Activated CD4-positive, alpha-beta T cell treated with anti-CD3 and anti-CD28 coated beads for 36 hours (primary cell): ENCODE results near the gene ZNF185. TPM values are rescaled to one million over a fixed set of nuclear protein-coding genes. Genes with fewer than 3 reads are reported as not detected.

Experiments used
- ATAC-seq: fragments of 200-7000 bp; cut with Tn5 transposase; one replicate; pipeline ENCODE4 v1.10.0; 2021; ENCODE audit warnings: mild to moderate bottlenecking, moderate library complexity
- CTCF ChIA-PET: fragments of 350-600 bp; sonication (Branson Sonifier 250); formaldehyde crosslinking; loops from one replicate; lab custom pipeline; 2021; ENCODE audit warnings: antibody characterized with exemption; lab: Charles Lee
- POLR2A ChIA-PET: fragments of 350-600 bp; sonication (Branson Sonifier 250); formaldehyde crosslinking; loops from one replicate; lab custom pipeline; 2021; ENCODE audit warnings: antibody characterized with exemption, inconsistent platforms; lab: Charles Lee
- DNase-seq: peaks from one replicate; pipeline ENCODE4 v3.0.0-alpha.2; 2020
- H3K27ac Mint-ChIP-seq: one replicate; pipeline ENCODE4 v1.8.0; 2021; ENCODE audit warnings: mixed read lengths
- H3K27me3 Mint-ChIP-seq: one replicate; pipeline ENCODE4 v1.8.0; 2021; ENCODE audit warnings: mixed read lengths
- H3K36me3 Mint-ChIP-seq: one replicate; pipeline ENCODE4 v1.8.0; 2021; ENCODE audit warnings: low read depth, mixed read lengths
- H3K4me1 Mint-ChIP-seq: one replicate; pipeline ENCODE4 v1.8.0; 2021; ENCODE audit warnings: mixed read lengths
- H3K4me3 Mint-ChIP-seq: one replicate; pipeline ENCODE4 v1.8.0; 2021; ENCODE audit warnings: mild to moderate bottlenecking, moderate library complexity, mixed read lengths
- H3K9me3 Mint-ChIP-seq: one replicate; pipeline ENCODE4 v1.8.0; 2021; ENCODE audit warnings: low read depth, mixed read lengths
- intact Hi-C, 2 experiments: fragments of 100-400 bp; cut with DNase I in 1 of 2; cut with micrococcal nuclease in 1 of 2; formaldehyde crosslinking; loops; one replicate each; pipeline versions ENCODE4 v1.14.2 to v1.15.1; 2022 to 2024; cut with DNase I, micrococcal nuclease
- total RNA-seq, 2 experiments: library from RNA; stranded (reverse); gene quantifications; one replicate each; pipeline ENCODE4 v1.2.3, GENCODE V29; 2021

ZNF185 gene
- total RNA-seq, 2 experiments from 2014 or later: 2.0 to 2.1 TPM

DNA sequence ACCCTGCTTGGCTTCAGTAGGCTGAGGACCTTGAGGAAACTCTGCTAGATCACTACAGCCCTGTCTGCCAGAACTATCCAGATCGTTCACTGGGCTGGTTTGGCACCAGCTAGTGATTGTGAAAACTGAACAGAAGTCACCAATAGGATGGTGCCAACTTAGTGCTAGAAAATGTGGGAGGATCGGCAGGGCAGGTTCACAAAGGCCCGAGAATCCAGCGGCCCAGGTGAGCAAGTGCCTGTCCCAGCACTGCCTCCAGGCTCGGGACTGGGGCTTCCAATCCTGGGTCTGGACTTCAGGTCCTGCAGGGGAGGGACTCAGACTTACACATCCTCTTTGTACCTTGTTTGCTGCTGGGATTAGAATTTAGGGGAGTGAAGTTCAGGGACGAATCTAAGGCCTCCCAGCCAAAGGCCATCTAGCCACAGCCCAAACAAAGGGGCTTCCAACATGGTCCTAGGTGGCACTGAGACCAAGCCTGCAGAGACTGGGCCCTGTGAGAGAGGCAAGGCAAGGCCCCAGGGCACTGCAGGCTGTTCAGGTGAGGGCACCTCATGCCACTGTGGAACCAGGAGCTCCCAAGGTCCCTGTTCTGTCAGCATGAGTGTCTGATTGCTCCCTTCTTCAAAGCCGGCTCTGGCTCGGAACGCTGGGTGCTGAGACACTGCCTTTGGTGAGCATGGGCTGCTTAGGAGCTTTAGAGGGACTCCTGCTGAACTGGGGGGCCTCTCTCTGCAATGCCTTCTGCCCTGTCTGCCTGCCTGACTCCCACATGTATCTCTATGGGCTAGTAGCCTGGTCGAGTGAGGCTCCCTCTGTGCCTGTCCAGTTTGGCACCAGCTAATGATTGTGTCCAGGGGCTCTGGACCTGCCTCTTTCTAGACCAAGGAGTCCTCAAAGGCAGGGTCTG, 20.7 kb upstream of the ZNF185 start:
- Mint-ChIP-seq H3K4me3 (no peak overlapping the region), H3K36me3 (no peaks in the 10 kb centered on the region), H3K27ac (no peak overlapping the region), H3K27me3 (no peaks in the 10 kb centered on the region), H3K4me1 (peaks cover 2% of the 10 kb centered on the region), H3K9me3 (no peaks in the 10 kb centered on the region)
- ChIA-PET CTCF (no interaction called here), POLR2A (no interaction called here)
- ATAC-seq (no peak), DNase-seq (no peak)
- intact Hi-C loops: no loop called here

DNA sequence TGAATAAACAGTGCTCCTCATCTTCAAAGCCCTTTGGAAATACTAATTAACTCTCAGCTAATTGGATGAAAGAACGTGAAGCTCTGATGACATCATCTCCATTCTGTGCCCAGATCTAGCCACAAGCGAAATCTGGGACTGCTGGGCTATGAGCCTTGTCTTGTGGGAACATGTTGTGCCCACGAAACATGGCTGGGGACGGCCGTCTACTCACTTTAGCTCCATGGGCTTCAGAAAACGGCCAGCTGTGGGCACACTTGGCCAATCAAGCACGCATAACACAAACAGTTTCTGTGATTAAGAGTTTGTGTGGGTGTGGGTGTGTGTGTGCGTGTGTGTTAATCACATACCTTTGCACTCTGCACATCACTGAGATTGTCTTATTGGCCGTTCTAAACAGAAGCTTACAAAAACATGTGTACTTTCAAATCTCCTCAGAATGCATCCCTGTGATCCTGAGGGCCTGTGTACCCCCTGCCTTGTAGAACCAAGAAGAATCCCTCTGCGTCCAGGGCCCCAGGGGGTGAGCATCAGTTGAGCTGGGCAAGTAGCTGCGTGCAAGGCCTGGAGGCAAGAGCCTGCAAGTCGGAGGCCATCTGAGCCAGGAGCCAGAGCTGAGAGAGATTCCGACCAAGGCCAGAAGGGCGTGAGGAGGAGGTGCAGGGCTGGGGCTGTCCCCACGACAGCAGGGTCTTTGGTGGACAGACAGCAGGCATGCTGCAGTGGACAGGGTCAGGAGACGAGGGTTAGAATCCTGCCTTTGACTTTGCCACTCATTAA, 18.7 kb upstream of the ZNF185 start:
- POLR2A ChIA-PET: no interaction called here

DNA sequence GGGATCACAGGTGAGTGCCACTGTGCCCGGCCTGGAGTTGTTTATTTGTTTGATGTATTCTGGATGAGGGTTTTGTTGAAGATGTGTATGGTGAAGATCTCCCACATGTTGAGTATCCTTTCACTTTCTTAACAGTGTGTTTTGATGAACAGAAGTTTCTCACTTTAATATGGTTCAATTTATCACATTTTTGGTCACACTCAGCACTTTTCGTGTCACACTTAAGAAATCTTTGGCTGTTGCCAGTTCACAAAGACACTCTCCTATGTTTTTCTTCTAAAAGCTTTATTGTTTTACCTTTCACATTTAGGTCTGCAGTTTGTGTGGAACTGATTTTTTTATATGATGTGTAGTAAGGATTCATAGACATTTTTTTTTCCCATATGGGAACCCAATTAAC, 16.6 kb upstream of the ZNF185 start:
- Mint-ChIP-seq H3K9me3 (no peaks in the 10 kb centered on the region), H3K4me1 (no peaks in the 10 kb centered on the region), H3K4me3 (no peak overlapping the region), H3K27ac (no peak overlapping the region), H3K27me3 (no peaks in the 10 kb centered on the region), H3K36me3 (no peaks in the 10 kb centered on the region)
- ChIA-PET CTCF (no interaction called here), POLR2A (no interaction called here)
- intact Hi-C loops: no loop called here
- ATAC-seq: no peak
- DNase-seq: no peak

More for the DNA sequence above, 18.7 kb upstream of the ZNF185 start:
- H3K9me3 Mint-ChIP-seq: no peaks in the 10 kb centered on the region
- CTCF ChIA-PET: no interaction called here
- ATAC-seq (no peak), DNase-seq (no peak)
- H3K4me1 Mint-ChIP-seq: no peaks in the 10 kb centered on the region
- H3K27me3 Mint-ChIP-seq: no peaks in the 10 kb centered on the region
- H3K27ac Mint-ChIP-seq: no peak overlapping the region
- no peak overlapping the region for H3K4me3 Mint-ChIP-seq
- intact Hi-C loops: no loop called here
- H3K36me3 Mint-ChIP-seq: no peaks in the 10 kb centered on the region

DNA sequence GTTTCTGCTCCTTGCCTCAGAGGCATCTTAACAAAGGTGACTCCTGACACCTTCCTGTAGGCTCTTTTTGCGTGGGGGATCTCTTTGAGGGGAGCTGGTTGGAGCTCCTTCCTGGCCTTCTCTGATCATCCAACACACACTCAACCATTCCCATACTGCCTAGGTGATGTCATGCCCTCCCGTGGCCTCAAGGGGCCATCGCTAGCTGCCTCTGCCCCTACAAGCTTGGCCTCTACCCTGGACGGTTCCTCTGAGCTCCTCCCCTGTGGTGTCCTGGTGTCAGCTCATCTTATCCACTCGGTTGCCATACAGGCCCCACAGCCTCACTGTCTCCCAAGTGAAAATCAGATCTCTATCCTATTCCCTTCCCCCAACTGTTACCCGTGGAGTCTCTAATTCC, 13.7 kb upstream of the ZNF185 start:
- Mint-ChIP-seq H3K27me3 (peaks cover 5% of the 10 kb centered on the region), H3K4me1 (no peaks in the 10 kb centered on the region), H3K36me3 (no peaks in the 10 kb centered on the region), H3K4me3 (no peak overlapping the region), H3K27ac (no peak overlapping the region), H3K9me3 (no peaks in the 10 kb centered on the region)
- intact Hi-C loops: no loop called here
- ATAC-seq: no peak
- DNase-seq: no peak
- POLR2A ChIA-PET: no interaction called here
- CTCF ChIA-PET: no interaction called here

DNA sequence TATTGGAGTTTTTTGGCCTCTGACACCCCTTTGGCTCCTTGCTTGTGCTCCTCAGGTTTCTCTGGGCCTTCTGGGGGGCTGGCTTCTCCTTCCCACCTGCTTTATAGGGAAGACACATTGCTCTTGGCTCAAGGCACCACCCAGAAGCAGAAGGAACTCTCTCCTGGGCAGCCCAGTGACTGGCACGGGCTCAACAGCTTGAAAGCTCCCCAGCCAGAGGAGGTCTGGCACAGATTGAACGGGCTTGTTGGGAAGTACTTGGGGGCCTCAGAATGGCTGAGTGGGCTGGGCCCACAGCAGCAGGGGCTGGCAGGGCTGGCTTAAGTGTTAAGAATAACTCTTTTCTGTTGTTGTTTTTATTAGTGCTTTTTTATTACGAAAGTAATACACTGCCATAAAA, 11.2 kb upstream of the ZNF185 start:
- no peak for ATAC-seq
- intact Hi-C loops: no loop called here
- ChIA-PET POLR2A (no interaction called here), CTCF (no interaction called here)
- Mint-ChIP-seq H3K4me1 (no peaks in the 10 kb centered on the region), H3K4me3 (no peak overlapping the region), H3K27me3 (peaks cover 22% of the 10 kb centered on the region), H3K36me3 (no peaks in the 10 kb centered on the region), H3K9me3 (no peaks in the 10 kb centered on the region), H3K27ac (no peak overlapping the region)
- DNase-seq: no peak

DNA sequence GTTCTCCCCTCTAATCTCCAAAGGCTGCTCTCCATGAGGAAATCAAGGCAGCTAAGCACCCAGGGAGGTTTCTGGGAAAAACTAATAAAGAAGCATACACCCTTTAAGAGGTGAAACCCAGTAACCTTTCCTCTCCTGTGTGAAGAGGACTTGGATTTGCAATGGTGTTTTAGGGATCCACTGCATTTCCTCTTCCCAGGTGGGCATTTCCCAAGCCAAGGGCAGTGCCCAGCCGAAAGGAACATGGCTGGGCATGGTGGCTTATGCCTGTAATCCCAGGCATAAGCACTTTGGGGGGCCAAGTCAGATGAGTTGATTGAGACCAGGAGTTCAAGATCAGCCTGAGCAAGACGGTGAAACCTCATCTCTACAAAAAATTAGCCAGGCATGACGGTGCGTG, 5.4 kb upstream of the ZNF185 start:
- Mint-ChIP-seq H3K27ac (no peak overlapping the region), H3K9me3 (no peaks in the 10 kb centered on the region), H3K27me3 (peaks cover 34% of the 10 kb centered on the region), H3K36me3 (no peaks in the 10 kb centered on the region), H3K4me1 (no peaks in the 10 kb centered on the region), H3K4me3 (no peak overlapping the region)
- intact Hi-C loops: no loop called here
- DNase-seq (no peak), ATAC-seq (no peak)
- ChIA-PET POLR2A (no interaction called here), CTCF (no interaction called here)

DNA sequence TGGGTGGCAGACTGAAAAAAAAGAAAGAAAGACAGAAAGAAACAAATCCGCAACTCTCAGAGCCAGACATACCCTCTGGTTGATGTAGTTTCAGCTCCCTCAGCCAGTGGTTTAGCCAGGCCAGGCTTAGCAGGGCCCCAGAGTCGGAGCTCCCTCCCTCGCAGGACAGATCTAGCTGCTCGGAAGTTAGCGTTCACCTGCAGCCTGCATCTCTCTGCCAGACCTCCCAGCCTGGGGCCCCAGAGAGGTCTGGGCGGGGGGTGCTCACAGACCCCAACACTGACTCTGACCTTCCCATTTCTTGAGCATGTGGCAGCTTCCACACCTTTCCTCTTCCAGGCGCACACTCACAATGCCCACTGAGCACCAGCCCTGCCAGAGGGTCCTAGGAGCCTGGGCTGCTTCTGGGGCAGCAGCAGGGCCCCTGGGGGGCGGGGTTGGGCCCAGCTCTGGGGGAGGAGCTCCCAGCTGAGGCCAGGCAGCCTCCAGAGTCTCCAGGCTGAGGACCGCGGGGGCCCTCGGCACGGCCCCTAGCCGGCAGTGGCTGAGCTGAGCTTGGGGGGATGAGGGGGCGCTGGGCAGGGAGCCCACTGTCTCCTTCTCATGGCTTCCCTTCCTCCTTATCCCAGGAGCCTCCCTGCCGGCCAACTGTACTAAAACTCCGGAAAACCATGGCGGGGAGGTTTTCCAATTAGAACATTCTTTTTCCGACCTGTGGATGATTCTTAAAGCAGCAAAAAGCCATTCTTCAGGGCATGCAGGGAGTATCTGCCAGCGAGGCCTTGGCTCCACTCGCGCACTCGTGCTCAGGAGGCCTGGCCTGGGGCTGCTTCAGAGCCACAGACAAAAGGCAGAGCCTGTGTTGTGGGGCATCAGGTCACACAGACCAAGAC, 4.6 kb upstream of the ZNF185 start:
- CTCF ChIA-PET: no interaction called here
- POLR2A ChIA-PET: no interaction called here
- intact Hi-C loops: no loop called here
- Mint-ChIP-seq H3K4me1 (no peaks in the 10 kb centered on the region), H3K4me3 (no peak overlapping the region), H3K27me3 (peaks cover 32% of the 10 kb centered on the region), H3K36me3 (no peaks in the 10 kb centered on the region), H3K9me3 (no peaks in the 10 kb centered on the region), H3K27ac (no peak overlapping the region)
- DNase-seq (no peak), ATAC-seq (no peak)

DNA sequence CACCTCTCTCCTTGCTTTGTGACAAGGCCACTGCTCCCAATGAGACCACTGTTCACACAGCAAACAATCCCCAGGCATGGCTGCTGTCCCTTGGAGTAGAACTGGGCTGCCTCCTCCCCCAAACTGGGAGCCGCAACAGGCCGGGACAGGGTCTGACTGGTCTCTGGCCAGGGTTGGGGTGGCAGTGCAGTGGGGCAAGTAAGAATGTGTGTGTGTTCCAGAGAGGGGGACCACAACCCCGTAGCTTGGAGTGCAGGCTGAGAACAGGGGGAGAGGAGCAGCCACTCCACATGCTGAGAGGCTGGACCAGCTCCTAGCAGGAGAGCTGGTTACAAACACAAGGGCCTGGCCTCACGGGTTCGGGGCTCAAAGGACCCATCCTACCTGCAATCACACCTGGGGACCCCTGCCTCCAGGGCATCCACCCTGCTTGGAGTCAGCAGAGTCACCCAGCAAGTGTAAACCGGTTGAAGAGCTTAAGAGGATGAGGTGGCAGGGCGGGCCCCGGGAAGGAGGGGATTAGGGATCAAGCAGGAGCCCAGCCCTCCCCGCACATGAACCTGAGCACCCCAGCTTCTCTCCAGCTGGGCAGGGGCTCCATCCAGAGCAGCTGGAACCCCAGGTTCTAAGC, 3.8 kb upstream of the ZNF185 start:
- DNase-seq (no peak), ATAC-seq (no peak)
- Mint-ChIP-seq H3K27me3 (peaks cover 29% of the 10 kb centered on the region), H3K4me1 (no peaks in the 10 kb centered on the region), H3K4me3 (no peak overlapping the region), H3K27ac (no peak overlapping the region), H3K36me3 (no peaks in the 10 kb centered on the region), H3K9me3 (no peaks in the 10 kb centered on the region)
- CTCF ChIA-PET: interaction anchor here (0.7 kb wide), 1 partner anchor 31 kb away, joined by 3 read pairs; no protein-coding TSS in a partner anchor
- intact Hi-C loops: no loop called here
- POLR2A ChIA-PET: no interaction called here

DNA sequence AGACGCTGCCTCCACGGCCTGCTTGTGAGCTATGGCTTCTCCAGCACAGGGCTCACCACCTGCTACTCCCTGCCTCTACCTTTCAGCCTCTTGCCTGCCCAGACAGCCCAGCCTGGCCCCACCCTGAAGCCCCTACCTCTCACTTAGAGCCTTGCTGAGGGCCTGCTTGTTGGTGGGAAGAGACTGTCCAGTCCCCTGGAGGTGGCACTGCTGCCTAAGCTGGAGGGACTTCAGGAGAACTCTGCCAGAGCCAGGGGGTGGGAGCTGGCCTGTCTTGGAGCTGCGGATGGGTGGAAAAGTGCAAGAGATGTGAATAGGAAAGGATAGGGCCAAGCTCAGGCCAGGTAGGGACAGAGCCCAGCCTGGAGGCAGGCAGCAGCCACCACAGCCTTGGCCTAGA, 2.7 kb upstream of the ZNF185 start:
- H3K27me3 Mint-ChIP-seq: peaks cover 26% of the 10 kb centered on the region
- ChIA-PET CTCF (interaction anchor here (0.6 kb wide), 1 partner anchor 37 kb away, joined by 5 read pairs; no protein-coding TSS in a partner anchor), POLR2A (no interaction called here)
- H3K4me1 Mint-ChIP-seq: no peaks in the 10 kb centered on the region
- H3K36me3 Mint-ChIP-seq: no peaks in the 10 kb centered on the region
- intact Hi-C loops: no loop called here
- no peak overlapping the region for H3K27ac Mint-ChIP-seq
- H3K4me3 Mint-ChIP-seq: no peak overlapping the region
- DNase-seq: no peak
- no peaks in the 10 kb centered on the region for H3K9me3 Mint-ChIP-seq
- no peak for ATAC-seq

DNA sequence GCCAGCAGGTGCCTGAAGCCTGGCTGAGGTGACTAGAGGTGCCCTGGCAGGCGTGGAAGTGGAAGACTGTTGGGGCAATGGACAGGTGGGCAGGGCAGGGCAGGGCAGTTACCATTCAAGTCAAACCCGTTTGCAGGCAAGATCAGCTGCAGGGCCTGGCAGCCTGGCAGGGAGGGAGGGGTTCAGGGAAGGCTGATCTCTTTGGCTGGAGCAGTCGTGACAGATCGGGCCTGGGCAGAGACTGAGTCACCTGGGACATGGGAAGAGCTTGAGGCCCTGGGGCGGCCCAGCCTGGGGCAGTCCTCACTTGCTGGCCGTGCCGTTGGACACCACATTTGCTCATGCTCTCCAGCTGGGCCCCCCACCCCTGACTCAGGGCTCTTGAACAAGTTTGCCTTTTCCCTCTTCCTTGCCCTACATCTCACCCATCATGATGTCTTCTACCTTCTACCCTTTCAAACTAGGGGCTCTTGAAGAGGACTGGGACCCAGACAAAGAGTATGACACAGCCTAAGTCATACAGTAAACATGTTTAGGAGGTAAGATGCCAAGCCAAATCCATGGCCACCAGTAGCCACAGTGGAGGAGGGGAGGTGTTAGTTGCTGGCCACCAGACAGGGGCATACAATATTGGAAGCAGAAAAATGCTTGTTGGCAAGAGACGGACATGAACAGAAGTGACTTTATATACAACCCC, 2.0 kb upstream of the ZNF185 start:
- no peak for ATAC-seq

More for the DNA sequence above, 2.0 kb upstream of the ZNF185 start:
- H3K36me3 Mint-ChIP-seq: no peaks in the 10 kb centered on the region
- H3K27me3 Mint-ChIP-seq: peaks cover 20% of the 10 kb centered on the region
- POLR2A ChIA-PET: no interaction called here
- CTCF ChIA-PET: no interaction called here
- intact Hi-C loops: no loop called here
- no peaks in the 10 kb centered on the region for H3K9me3 Mint-ChIP-seq
- no peak overlapping the region for H3K4me3 Mint-ChIP-seq
- peaks cover 2% of the 10 kb centered on the region for H3K4me1 Mint-ChIP-seq
- H3K27ac Mint-ChIP-seq: no peak overlapping the region
- no peak for DNase-seq
